Loucy (cell line): Measurements from ENCODE around the gene CMTM3.

Experiments
- H2AFZ ChIP-seq: fragments of 200-600 bp; sonication (generic); 2 replicates; pipeline ENCODE4 v1.6.0; 2016; ENCODE audit warnings: antibody characterized with exemption, mild to moderate bottlenecking, low read length, moderate library complexity
- H3F3A ChIP-seq: fragments of 200-600 bp; 2 replicates; pipeline ENCODE4 v1.6.0; 2016; ENCODE audit warnings: antibody characterized with exemption, low read depth, mild to moderate bottlenecking
- H3K27me3 ChIP-seq: fragments of 200-600 bp; sonication (generic); 2 replicates; pipeline ENCODE4 v1.6.1; 2014; ENCODE audit warnings: low read length, mild to moderate bottlenecking; ENCODE audit not compliant: insufficient read depth, poor library complexity, severe bottlenecking
- H3K36me3 ChIP-seq: fragments of 200-600 bp; sonication (generic); 2 replicates; pipeline ENCODE4 v1.6.1; 2016; ENCODE audit warnings: low read length; ENCODE audit not compliant: insufficient read depth
- H3K4me1 ChIP-seq: fragments of 200-600 bp; sonication (generic); 2 replicates; pipeline ENCODE4 v1.5.1; 2014; ENCODE audit warnings: low read length, mild to moderate bottlenecking; ENCODE audit not compliant: insufficient read depth, poor library complexity, severe bottlenecking
- H3K4me2 ChIP-seq: fragments of 200-600 bp; sonication (generic); 2 replicates; pipeline ENCODE4 v1.6.0; 2014; ENCODE audit warnings: antibody characterized with exemption, low read length, low read depth, mild to moderate bottlenecking; ENCODE audit not compliant: poor library complexity, severe bottlenecking
- H3K4me3 ChIP-seq: fragments of 200-600 bp; sonication (generic); 2 replicates; pipeline ENCODE4 v1.5.1; 2014; ENCODE audit warnings: low read length, mild to moderate bottlenecking, mixed read lengths; ENCODE audit not compliant: poor library complexity, severe bottlenecking
- H3K79me2 ChIP-seq: fragments of 200-600 bp; sonication (generic); 2 replicates; pipeline ENCODE4 v1.6.1; 2014; ENCODE audit warnings: low read length; ENCODE audit not compliant: insufficient read depth
- H3K9ac ChIP-seq: fragments of 200-600 bp; sonication (generic); 2 replicates; pipeline ENCODE4 v1.6.0; 2014; ENCODE audit warnings: mild to moderate bottlenecking, low read depth, low read length, moderate library complexity; ENCODE audit not compliant: poor library complexity, severe bottlenecking
- H3K9me2 ChIP-seq: fragments of 200-600 bp; sonication (generic); replicated peaks from 2 replicates; pipeline ENCODE4 v1.6.1; 2016; ENCODE audit warnings: low read depth, low read length, mixed read lengths
- H3K9me3 ChIP-seq: fragments of 200-600 bp; sonication (generic); 2 replicates; pipeline ENCODE4 v1.6.1; 2014; ENCODE audit warnings: mild to moderate bottlenecking, antibody characterized with exemption, low read length, low read depth; ENCODE audit not compliant: insufficient read depth
- H4K20me1 ChIP-seq: fragments of 200-600 bp; sonication (generic); 2 replicates; pipeline ENCODE4 v1.6.0; 2014; ENCODE audit warnings: antibody characterized with exemption, low read length, mild to moderate bottlenecking; ENCODE audit not compliant: insufficient read depth, poor library complexity, severe bottlenecking
- CTCF ChIP-seq: fragments of 200-600 bp; sonication (generic); conservative IDR thresholded peaks from 2 replicates; pipeline ENCODE4 v1.5.1; 2014; ENCODE audit warnings: mild to moderate bottlenecking, antibody characterized with exemption, low read length
- EZH2phosphoT487 ChIP-seq: fragments of 200-600 bp; IDR thresholded peaks from 2 replicates; pipeline ENCODE4 v1.6.1; 2018; ENCODE audit warnings: antibody characterized with exemption, mild to moderate bottlenecking, moderate library complexity, borderline replicate concordance

CMTM3 gene

GRCh38 chr16:66569131-66569530 lies 35.4 kb upstream of the CMTM3 start:
- Histone ChIP-seq H3K4me1 (peaks cover 38% of the 10 kb centered on the region), H3F3A (no peaks in the 10 kb centered on the region; the same call in 1 of the 2 replicates), H3K36me3 (peaks cover 30% of the 10 kb centered on the region), H3K79me2 (peaks cover 22% of the 10 kb centered on the region), H3K4me3 (no peak overlapping the region), H3K9me3 (no peaks in the 10 kb centered on the region), H4K20me1 (peaks cover 11% of the 10 kb centered on the region), H3K9ac (no peak overlapping the region), H3K9me2 (no peaks in the 10 kb centered on the region), H2AFZ (no peak overlapping the region), H3K27me3 (no peaks in the 10 kb centered on the region), H3K4me2 (no peak overlapping the region)
- no peak for TF ChIP-seq CTCF
- no peak for TF ChIP-seq EZH2phosphoT487

GRCh38 chr16:66569827-66570405 lies 34.6 kb upstream of the CMTM3 start:
- peaks cover 8% of the 10 kb centered on the region for H4K20me1 ChIP-seq
- H3K9me2 ChIP-seq = no peaks in the 10 kb centered on the region
- no peak overlapping the region for H2AFZ ChIP-seq
- TF ChIP-seq EZH2phosphoT487 (no peak), CTCF (no peak)
- H3K9ac ChIP-seq = no peak overlapping the region
- H3K9me3 ChIP-seq = no peaks in the 10 kb centered on the region
- no peak overlapping the region for H3K4me3 ChIP-seq
- H3K4me1 ChIP-seq = peaks cover 45% of the 10 kb centered on the region
- H3K36me3 ChIP-seq = peaks cover 26% of the 10 kb centered on the region
- peaks cover 15% of the 10 kb centered on the region; the same call in 1 of the 2 replicates for H3K79me2 ChIP-seq
- peaks cover 4% of the 10 kb centered on the region; the same call in 1 of the 2 replicates for H3F3A ChIP-seq
- no peak overlapping the region for H3K4me2 ChIP-seq
- no peaks in the 10 kb centered on the region for H3K27me3 ChIP-seq

- TF ChIP-seq EZH2phosphoT487 = no peak
- no peak for TF ChIP-seq CTCF
- Histone ChIP-seq H3K27me3 (no peaks in the 10 kb centered on the region), H3K9me2 (no peaks in the 10 kb centered on the region), H3K36me3 (peaks cover 6% of the 10 kb centered on the region), H4K20me1 (no peaks in the 10 kb centered on the region), H3K79me2 (no peaks in the 10 kb centered on the region; the same call in 1 of the 2 replicates), H3K4me1 (peaks cover 62% of the 10 kb centered on the region), H3K4me2 (peak overlapping the region; percentile 49), H2AFZ (no peak overlapping the region), H3K4me3 (peak overlapping the region; percentile 25), H3K9me3 (no peaks in the 10 kb centered on the region), H3K9ac (peak overlapping the region; percentile 39), H3F3A (peaks cover 5% of the 10 kb centered on the region; the same call in 1 of the 2 replicates)
Observed at GRCh38 chr16:66572356-66572755, 32.1 kb upstream of the CMTM3 start.
